Measurements from ENCODE around the gene PLEKHG3.

PLEKHG3 gene

GRCh38 chr14:64792871-64793560 is 88.8 kb downstream of the PLEKHG3 start:
- no peak for DNase-seq

- no peak for DNase-seq
Measured at GRCh38 chr14:64795211-64795610, 91.0 kb downstream of the PLEKHG3 start.

GRCh38 chr14:64795921-64796320 is 91.7 kb downstream of the PLEKHG3 start:
- DNase-seq, result no peak

GRCh38 chr14:64796369-64796768 is 92.1 kb downstream of the PLEKHG3 start:
- DNase-seq, result no peak

GRCh38 chr14:64799555-64799954 is 95.3 kb downstream of the PLEKHG3 start:
- DNase-seq, result no peak
